ENCODE measurements around the gene NAGPA. TPM values are rescaled to one million over a fixed set of nuclear protein-coding genes. Genes with fewer than 3 reads are reported as not detected.
A peak's percentile ranks its signal among the peaks of the same experiment; 100 is the strongest.

The NAGPA gene
- total RNA-seq, 3 donors from 2014 or later (not counting 1 experiment from before 2014, with no cell fraction given), result 14.7 to 27.8 (median 23.0) TPM

DNA sequence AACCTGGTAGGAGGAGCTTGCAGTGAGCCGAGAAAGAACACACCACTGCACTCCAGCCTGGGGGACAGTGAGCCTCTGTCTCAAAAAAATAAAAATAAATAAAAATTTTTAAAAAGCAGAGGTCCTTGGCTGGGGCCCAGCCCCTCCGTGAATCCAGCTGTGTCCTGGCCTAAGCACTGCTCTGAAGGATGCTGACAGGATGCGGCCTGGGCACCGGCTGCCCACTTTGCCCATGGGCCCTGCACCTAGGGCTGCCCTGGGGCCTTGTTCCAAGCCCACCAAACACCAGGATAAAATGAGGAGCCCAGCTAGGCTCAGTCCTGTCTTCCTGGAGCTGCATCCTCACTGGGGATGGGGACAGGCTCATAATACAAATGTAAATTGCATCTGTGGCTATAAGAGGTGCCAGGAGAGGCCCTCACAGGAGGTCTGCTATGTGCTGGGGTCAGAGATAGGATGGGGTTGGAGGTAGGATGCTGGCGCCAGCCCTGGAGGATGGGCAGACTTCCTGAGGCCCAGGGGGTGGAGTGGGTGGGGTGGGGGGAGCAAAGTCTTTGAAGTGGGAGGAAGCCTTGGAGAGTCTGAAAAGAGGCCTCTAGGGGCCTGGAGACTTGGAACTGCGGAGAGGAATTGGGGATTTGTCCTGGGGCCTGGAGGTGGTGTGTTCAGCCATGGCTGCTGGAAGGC, 25.8 kb upstream of the NAGPA start:
- Histone ChIP-seq H3K4me3 (ENCODE audit: low read length) (no peak overlapping the region), H3K27ac (ENCODE audit: low read length) (no peak overlapping the region), H3K4me1 (ENCODE audit: control insufficient read depth, insufficient read depth, low read length) (no peaks in the 10 kb centered on the region), H3K9me3 (ENCODE audit: control insufficient read depth, insufficient read depth, low read length) (no peaks in the 10 kb centered on the region), H3K27me3 (ENCODE audit: control insufficient read depth, insufficient read depth, low read length) (no peaks in the 10 kb centered on the region), H3K36me3 (ENCODE audit: control insufficient read depth, insufficient read depth, low read length) (no peaks in the 10 kb centered on the region)
- DNase-seq (no peak), ATAC-seq (no peak)
- Mint-ChIP-seq H3K27ac (no peak overlapping the region), H3K4me1 (no peaks in the 10 kb centered on the region), H3K36me3 (no peaks in the 10 kb centered on the region), H3K9me3 (no peaks in the 10 kb centered on the region), H3K4me3 (no peak overlapping the region), H3K27me3 (ENCODE audit: low read depth in 2 of 2) (peaks cover 0 to 10% of the 10 kb centered on the region in 2 donors)
- 87% methylated on average over 5 of the region's 6 CpGs for WGBS (ENCODE audit: insufficient coverage)
- intact Hi-C loops (cut with micrococcal nuclease), result no loop called here
- TF ChIP-seq, protein P1, sequence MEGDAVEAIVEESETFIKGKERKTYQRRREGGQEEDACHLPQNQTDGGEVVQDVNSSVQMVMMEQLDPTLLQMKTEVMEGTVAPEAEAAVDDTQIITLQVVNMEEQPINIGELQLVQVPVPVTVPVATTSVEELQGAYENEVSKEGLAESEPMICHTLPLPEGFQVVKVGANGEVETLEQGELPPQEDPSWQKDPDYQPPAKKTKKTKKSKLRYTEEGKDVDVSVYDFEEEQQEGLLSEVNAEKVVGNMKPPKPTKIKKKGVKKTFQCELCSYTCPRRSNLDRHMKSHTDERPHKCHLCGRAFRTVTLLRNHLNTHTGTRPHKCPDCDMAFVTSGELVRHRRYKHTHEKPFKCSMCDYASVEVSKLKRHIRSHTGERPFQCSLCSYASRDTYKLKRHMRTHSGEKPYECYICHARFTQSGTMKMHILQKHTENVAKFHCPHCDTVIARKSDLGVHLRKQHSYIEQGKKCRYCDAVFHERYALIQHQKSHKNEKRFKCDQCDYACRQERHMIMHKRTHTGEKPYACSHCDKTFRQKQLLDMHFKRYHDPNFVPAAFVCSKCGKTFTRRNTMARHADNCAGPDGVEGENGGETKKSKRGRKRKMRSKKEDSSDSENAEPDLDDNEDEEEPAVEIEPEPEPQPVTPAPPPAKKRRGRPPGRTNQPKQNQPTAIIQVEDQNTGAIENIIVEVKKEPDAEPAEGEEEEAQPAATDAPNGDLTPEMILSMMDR (IDR thresholded peaks at IDR 0.05), result no peak

DNA sequence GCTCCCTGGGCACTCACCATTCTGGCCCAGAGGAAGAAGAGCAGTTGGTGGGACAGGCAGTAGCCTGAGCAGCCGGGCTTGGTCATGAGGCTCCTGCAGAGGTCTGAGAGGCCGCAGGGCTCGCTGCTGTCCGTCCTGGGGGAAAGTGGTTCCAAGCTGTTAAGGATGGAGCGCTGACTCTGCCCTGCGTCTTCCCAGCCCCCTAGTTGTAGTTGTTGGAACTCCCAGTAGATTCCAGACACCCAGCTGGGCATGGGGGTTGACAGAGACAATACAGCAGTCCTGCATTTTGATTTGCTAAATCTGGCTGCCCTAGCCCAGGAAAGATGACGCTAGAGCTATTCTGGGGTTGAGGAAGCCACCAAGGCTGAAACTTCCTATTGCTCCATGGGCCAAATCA, 24.7 kb upstream of the NAGPA start:
- no peak for DNase-seq
- Mint-ChIP-seq H3K36me3 (no peaks in the 10 kb centered on the region), H3K9me3 (no peaks in the 10 kb centered on the region), H3K27ac (no peak overlapping the region), H3K27me3 (ENCODE audit: low read depth in 2 of 2) (peaks cover 0 to 7% of the 10 kb centered on the region in 2 donors), H3K4me1 (no peaks in the 10 kb centered on the region), H3K4me3 (no peak overlapping the region)
- 85% methylated on average over 7 of the region's 7 CpGs for WGBS (ENCODE audit: insufficient coverage)
- no peaks in the 10 kb centered on the region for H3K4me1 ChIP-seq (ENCODE audit: control insufficient read depth, insufficient read depth, low read length)
- no peak overlapping the region for H3K27ac ChIP-seq (ENCODE audit: low read length)
- no peaks in the 10 kb centered on the region for H3K27me3 ChIP-seq (ENCODE audit: control insufficient read depth, insufficient read depth, low read length)
- H3K9me3 ChIP-seq (ENCODE audit: control insufficient read depth, insufficient read depth, low read length), result no peaks in the 10 kb centered on the region
- intact Hi-C loops (cut with micrococcal nuclease), result no loop called here
- H3K4me3 ChIP-seq (ENCODE audit: low read length), result no peak overlapping the region
- TF ChIP-seq, protein P1 (IDR thresholded peaks at IDR 0.05), result no peak
- no peaks in the 10 kb centered on the region for H3K36me3 ChIP-seq (ENCODE audit: control insufficient read depth, insufficient read depth, low read length)
- ATAC-seq, result no peak

DNA sequence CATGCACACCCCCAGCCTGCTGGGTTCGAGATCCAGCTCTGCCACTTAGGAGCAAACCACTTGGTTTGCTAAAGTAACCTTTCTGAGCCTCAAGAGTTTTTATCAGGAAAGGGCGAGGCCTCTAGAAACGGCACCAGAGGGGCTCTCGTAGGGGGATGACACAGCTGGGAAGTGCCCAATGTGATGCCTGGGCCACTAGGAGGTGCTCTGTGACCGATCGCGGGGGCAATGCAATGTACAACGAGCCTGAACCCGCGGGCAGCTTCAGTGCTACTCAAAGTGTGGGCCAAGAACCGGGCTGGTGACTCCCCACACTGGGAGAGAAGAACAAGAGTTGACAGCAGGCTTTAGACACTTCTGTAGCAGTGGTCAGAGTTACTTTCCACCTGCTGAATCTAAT, 22.6 kb upstream of the NAGPA start:
- Mint-ChIP-seq H3K9me3 (no peaks in the 10 kb centered on the region), H3K27ac (no peak overlapping the region), H3K27me3 (ENCODE audit: low read depth in 2 of 2) (peaks cover under 1 to 3% of the 10 kb centered on the region in 2 donors), H3K4me1 (no peaks in the 10 kb centered on the region), H3K4me3 (no peak overlapping the region), H3K36me3 (no peaks in the 10 kb centered on the region)
- ATAC-seq (peak in 2 of 3 donors; percentile 61 to 70), DNase-seq (peak in 1 of 2 donors; percentile 60)
- WGBS (ENCODE audit: insufficient coverage), result 13% methylated on average over 11 of the region's 11 CpGs
- Histone ChIP-seq H3K9me3 (ENCODE audit: control insufficient read depth, insufficient read depth, low read length) (no peaks in the 10 kb centered on the region), H3K4me1 (ENCODE audit: control insufficient read depth, insufficient read depth, low read length) (no peaks in the 10 kb centered on the region), H3K4me3 (ENCODE audit: low read length) (no peak overlapping the region), H3K27me3 (ENCODE audit: control insufficient read depth, insufficient read depth, low read length) (no peaks in the 10 kb centered on the region), H3K36me3 (ENCODE audit: control insufficient read depth, insufficient read depth, low read length) (no peaks in the 10 kb centered on the region), H3K27ac (ENCODE audit: low read length) (no peak overlapping the region)
- intact Hi-C loops (cut with micrococcal nuclease), result no loop called here
- TF ChIP-seq, protein P1 (IDR thresholded peaks at IDR 0.05), result no peak
